NCI-H2227 treated with DMSO at 0.1 percent for 48 hours (cell line): ENCODE results near the gene ITGA2B.
"Not testable (repeated sequence)": the region's sequence is repeated elsewhere in the genome, so short reads cannot be mapped to it uniquely, and the experiment has no call there.

ENCODE experiments used
- DNase-seq: peaks from one replicate; lab custom pipeline; 2025; lab: John Stamatoyannopoulos, UW

The ITGA2B gene

GRCh38 chr17:44329516-44329915, 59.9 kb downstream of the ITGA2B start:
- DNase-seq: not testable (repeated sequence)

- DNase-seq: no peak
Observed at GRCh38 chr17:44327715-44328449, 61.6 kb downstream of the ITGA2B start.

- DNase-seq: peak; percentile 91
Observed at GRCh38 chr17:44326861-44327444, 62.5 kb downstream of the ITGA2B start.

- peak; percentile 82 for DNase-seq
Observed at GRCh38 chr17:44324571-44325275, 64.7 kb downstream of the ITGA2B start, which contains the start of gene SLC25A39. Gene SLC25A39 (minus strand): TSS chr17:44324823. CDS start chr17:44323562, 1,261 bp downstream.

GRCh38 chr17:44324092-44324570, 65.3 kb downstream of the ITGA2B start:
- no peak for DNase-seq

GRCh38 chr17:44323359-44324091, 65.9 kb downstream of the ITGA2B start:
- no peak for DNase-seq

GRCh38 chr17:44322236-44322895, 67.1 kb downstream of the ITGA2B start:
- no peak for DNase-seq
